SHP77 (cell line): ENCODE results near the gene TBC1D4.

Source experiments
- DNase-seq, 2 experiments: peaks; one replicate each; lab custom pipeline; 2025; lab: John Stamatoyannopoulos, UW

The TBC1D4 gene

GRCh38 chr13:75485286-75486062, 3.5 kb upstream of the TBC1D4 start:
- no peak for DNase-seq

- DNase-seq, result no peak
Observed at GRCh38 chr13:75482820-75483079, 781 bp upstream of the TBC1D4 start.

GRCh38 chr13:75481176-75482069, 546 bp downstream of the TBC1D4 start:
- peak; percentile 38 to 50 for DNase-seq

- peak; percentile 32 to 60 for DNase-seq
Observed at GRCh38 chr13:75480671-75481175, 1.2 kb downstream of the TBC1D4 start.

GRCh38 chr13:75479102-75479740, 2.7 kb downstream of the TBC1D4 start:
- DNase-seq, result peak; percentile 5 to 11

GRCh38 chr13:75478659-75479058, 3.3 kb downstream of the TBC1D4 start:
- no peak for DNase-seq

- DNase-seq, result no peak
Observed at GRCh38 chr13:75474956-75475355, 7.0 kb downstream of the TBC1D4 start.

- DNase-seq, result no peak
Observed at GRCh38 chr13:75473468-75473867, 8.5 kb downstream of the TBC1D4 start.

GRCh38 chr13:75470676-75471075, 11.3 kb downstream of the TBC1D4 start:
- no peak for DNase-seq

GRCh38 chr13:75469047-75469446, 12.9 kb downstream of the TBC1D4 start:
- no peak for DNase-seq

GRCh38 chr13:75468602-75469001, 13.4 kb downstream of the TBC1D4 start:
- no peak for DNase-seq

- no peak for DNase-seq
Observed at GRCh38 chr13:75468098-75468497, 13.9 kb downstream of the TBC1D4 start.

- DNase-seq, result no peak
Observed at GRCh38 chr13:75467040-75467728, 14.8 kb downstream of the TBC1D4 start.

- no peak for DNase-seq
Observed at GRCh38 chr13:75465236-75465635, 16.7 kb downstream of the TBC1D4 start.

- DNase-seq, result no peak
Observed at GRCh38 chr13:75461314-75461713, 20.7 kb downstream of the TBC1D4 start.

- no peak for DNase-seq
Observed at GRCh38 chr13:75460644-75461043, 21.3 kb downstream of the TBC1D4 start.

- peak; percentile 59 to 77 for DNase-seq
Observed at GRCh38 chr13:75458696-75459422, 23.1 kb downstream of the TBC1D4 start.

- DNase-seq, result peak; percentile 18 to 19
Observed at GRCh38 chr13:75455962-75456361, 26.0 kb downstream of the TBC1D4 start.

- no peak for DNase-seq
Observed at GRCh38 chr13:75454497-75454896, 27.5 kb downstream of the TBC1D4 start.

GRCh38 chr13:75452564-75452963, 29.4 kb downstream of the TBC1D4 start:
- no peak for DNase-seq

- DNase-seq, result no peak
Observed at GRCh38 chr13:75447493-75447892, 34.5 kb downstream of the TBC1D4 start.
